GM21515 (cell line): ENCODE measurements around the gene PADI4.

ENCODE experiments used
- ATAC-seq: cut with Tn5 transposase; IDR thresholded peaks from one replicate; pipeline ENCODE4 v1.9.1; 2021; ENCODE audit not compliant: unreplicated experiment

PADI4 gene

DNA sequence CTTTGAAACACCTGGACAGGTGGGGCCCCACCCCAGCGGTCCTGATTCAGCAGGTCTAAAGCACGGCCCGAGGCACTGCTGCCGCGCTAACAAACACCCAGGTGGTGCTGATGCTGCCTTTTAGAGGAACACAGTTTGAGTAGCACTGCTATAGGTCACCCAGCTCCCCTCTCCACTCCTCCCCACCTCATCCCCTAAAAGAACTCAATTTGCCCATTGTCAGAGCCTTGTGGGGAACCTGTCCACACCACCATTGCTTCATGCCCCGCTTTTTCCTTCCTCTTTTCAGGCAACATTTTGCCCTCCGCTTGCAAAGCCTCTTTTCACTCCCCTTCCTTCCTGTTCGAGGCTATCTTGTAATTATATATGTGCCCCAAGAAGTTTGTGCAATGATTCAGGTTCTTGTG is 26.2 kb upstream of the PADI4 start:
- no peak for ATAC-seq

DNA sequence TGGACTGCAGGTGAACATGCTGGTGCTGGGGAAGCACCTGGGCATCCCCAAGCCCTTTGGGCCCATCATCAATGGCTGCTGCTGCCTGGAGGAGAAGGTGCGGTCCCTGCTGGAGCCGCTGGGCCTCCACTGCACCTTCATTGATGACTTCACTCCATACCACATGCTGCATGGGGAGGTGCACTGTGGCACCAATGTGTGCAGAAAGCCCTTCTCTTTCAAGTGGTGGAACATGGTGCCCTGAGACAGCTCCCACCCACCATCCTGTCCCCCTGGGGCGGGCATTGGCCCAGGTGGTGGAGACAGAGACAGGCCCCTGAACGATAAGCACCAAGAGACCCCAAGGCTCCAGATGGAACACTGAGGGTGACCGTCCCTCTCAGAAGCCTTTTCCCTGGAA is 25.2 kb upstream of the PADI4 start:
- ATAC-seq = no peak

DNA sequence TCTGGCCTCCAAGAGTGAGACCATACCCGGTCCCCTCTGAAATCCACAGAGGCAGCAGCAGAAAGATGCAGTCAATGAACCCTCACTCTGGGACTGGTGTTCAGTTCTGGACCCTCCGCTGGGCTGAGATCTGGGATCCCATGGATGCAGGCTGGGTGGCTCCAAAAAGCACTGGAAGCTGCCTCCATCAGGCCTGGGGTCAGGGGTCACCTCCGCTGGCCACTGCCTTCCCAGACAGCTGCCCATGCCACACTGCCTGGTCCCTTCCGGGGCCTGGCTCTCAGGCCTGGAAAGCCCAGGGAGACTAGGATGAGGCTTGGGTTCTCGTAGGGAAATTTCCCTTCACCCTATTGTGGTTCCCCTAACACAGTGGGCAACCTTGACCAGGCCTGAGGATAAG is 21.4 kb upstream of the PADI4 start:
- ATAC-seq = no peak

DNA sequence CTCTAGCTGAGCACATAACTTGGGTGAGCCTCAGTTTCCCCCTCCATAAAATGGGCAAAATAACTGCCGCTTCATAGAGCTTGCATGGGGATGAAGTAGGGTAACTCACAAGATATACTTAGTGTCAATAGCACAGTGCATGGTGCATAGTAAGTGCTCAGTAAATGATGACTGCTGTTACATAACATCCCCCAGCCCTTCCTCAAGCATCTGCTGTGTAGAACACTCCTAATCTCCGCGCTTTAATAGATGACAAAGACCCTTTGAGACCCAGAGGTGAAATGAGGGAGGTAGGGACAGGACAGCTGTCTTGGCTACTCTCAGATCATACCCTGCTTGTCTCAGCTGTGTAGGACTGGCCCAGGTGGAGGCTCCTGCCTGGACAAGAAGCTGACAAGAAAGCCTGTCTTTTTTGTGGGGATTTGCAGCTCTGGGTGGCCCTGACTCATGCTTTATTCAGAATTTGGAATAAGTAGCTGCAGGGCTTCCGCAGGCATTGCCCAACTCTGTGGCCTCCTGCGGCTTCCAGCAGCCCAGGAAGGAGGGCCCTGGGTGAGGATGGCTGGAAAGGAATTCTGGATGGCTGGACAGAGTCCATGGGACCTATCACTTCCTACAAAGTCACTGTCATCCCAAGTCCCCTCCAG is 20.7 kb upstream of the PADI4 start:
- no peak for ATAC-seq

- no peak for ATAC-seq
Measured at GRCh38 chr1:17289721-17290120, 18.3 kb upstream of the PADI4 start.

DNA sequence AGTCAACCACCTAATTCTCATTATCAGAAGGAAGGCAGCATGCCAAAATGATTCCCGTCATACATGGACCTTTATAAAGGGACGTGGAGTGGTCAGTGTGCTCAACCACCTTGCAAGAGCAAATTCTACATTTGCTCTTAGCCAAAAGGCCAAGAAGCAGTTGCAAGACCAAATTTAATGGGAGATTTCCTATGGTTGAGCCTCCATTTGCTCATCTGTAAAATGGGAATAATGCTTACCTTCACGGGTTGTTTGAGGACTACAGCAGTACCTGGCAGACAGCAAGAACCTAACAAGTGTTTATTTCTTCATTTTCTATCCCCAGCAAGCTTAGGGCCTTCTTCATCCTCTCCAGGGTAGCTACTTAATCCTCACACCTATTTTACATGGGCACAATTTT is 17.4 kb upstream of the PADI4 start:
- ATAC-seq = no peak

GRCh38 chr1:17292299-17293160 is 15.5 kb upstream of the PADI4 start:
- ATAC-seq = no peak

- ATAC-seq = no peak
Measured at GRCh38 chr1:17293681-17294425, 14.1 kb upstream of the PADI4 start.

DNA sequence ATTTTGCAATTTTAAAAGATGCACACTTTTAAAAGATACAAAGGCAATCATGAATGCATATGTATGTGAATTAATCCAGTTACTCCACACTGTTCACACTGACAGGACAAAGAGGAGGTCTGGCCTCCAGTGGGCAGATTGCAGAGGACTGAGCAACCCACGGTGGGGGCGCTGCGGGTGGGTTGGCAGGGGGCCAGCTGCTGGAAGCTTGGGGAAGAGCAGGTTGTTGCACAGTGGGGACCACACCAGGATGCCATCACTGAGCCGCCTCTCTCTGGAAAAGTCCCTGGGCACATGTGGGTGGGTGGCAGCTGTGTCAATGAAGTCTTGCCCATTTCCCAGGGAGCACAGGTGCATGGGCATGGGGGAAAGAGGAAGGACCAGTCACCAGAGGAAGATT is 12.7 kb upstream of the PADI4 start:
- no peak for ATAC-seq

DNA sequence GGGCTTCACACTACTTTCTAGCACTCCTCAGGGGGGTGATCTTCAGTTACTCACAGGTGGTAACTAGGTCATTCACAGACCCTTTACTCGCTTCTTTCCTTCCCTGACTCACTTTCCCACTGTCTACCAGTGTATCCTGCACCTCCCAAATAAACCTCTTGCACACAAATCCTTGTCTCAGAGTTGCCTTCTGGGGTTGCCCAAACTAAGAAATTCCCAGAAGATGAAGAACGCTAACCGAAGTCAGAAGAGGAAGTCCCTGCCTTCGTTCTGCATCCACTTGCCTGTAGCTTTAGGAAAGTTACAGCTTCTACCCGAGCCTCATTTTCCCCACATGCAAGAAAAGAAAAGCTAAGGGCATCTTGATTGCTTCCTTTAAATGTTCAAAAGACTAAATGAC is 11.9 kb upstream of the PADI4 start:
- no peak for ATAC-seq

GRCh38 chr1:17297991-17298390 is 10.0 kb upstream of the PADI4 start:
- no peak for ATAC-seq

DNA sequence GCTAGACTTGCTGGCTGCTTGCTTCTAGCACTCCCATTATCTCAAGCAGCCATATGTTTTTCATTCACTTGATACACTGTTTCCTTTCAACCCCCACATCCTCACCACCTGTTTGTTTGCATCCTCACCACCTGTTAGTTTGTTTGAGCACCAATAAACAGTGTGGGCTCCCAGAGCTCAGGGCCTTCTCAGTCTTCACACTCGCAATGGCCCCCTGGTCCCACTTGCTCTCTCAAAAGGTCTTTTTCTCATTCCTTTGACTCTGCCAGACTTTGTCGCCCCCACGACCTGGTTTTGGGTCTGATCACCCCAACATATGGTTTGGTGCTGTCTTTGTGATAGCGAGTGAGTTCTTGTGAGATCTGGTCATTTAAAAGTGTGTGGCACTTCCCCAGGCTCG is 6.2 kb upstream of the PADI4 start:
- no peak for ATAC-seq

- no peak for ATAC-seq
Measured at GRCh38 chr1:17304151-17304825, 3.7 kb upstream of the PADI4 start.

- ATAC-seq = no peak
Measured at GRCh38 chr1:17304826-17305175, 3.2 kb upstream of the PADI4 start.

- no peak for ATAC-seq
Measured at GRCh38 chr1:17305576-17306095, 2.4 kb upstream of the PADI4 start.

- ATAC-seq = no peak
Measured at GRCh38 chr1:17306407-17306806, 1.6 kb upstream of the PADI4 start.

GRCh38 chr1:17306921-17307320 is 1.1 kb upstream of the PADI4 start:
- no peak for ATAC-seq

GRCh38 chr1:17307329-17307728 is 668 bp upstream of the PADI4 start:
- ATAC-seq = no peak

DNA sequence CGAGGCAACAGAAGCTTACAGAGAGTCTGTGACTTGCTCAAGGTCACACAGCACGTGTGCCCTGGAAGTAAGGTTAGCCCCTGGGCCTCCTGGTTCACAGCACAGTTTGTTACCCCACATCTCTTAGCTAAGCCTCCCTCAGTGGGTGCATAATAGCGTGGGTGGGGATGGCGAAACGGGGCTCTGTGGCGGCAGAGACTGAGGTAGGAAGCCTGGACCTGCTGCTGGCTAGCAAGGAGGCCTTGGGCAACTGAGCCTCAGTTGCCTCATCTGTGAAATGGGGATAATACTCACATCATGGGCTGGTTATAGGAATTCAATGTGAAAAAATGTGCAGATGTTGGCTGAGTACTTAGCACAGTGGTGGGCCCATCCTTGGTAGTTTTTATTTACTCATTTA is 596 bp downstream of the PADI4 start:
- no peak for ATAC-seq

DNA sequence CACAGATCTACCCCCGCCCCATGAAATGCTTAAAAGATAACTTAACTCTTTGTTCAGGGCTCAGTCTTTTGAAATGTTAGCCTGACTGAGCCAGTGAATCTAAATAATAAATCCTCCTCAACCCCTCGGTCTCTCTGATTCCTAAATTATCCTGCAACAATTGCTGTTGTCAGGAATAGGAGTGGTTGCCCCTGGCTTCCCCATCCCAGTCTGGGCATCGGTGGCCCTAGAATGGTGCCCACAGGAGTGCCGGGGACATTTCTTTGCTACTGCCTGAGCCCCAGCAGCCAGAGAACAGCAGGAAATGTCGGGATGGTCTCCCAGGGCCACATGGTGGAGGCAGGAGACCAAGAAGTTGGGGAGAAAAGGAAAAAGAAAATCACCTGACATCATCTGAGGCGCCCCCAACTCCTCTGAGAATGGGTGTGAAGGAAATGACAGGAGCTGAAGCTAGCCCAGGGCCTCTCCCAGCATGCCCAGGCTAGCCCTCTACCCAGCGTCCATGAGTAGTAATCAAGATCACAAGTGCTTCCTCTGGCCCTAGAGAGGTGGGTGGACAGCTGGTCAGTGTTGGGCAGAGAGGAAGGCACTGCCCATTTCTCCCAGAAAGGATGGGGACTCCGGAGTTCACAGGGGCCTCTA is 1.6 kb downstream of the PADI4 start:
- ATAC-seq = no peak
